Measurements from ENCODE around the gene SRRM4.

SRRM4 gene

GRCh38 chr12:118980407-118981014 lies 830 bp upstream of the SRRM4 start:
- Histone ChIP-seq H3K36me3 (ENCODE audit: control insufficient read depth in 5 of 5, insufficient read depth in 5 of 5, low read length in 5 of 5) (no peaks in the 10 kb centered on the region), H3K27ac (ENCODE audit: low read depth, low read length) (no peak overlapping the region), H3K4me3 (ENCODE audit: low read depth in 1 of 5, low read length in 5 of 5) (no peak overlapping the region), H3K27me3 (ENCODE audit: control insufficient read depth in 5 of 5, insufficient read depth in 4 of 5, low read length in 5 of 5) (peaks cover 24 to 33% (median 30%) of the 10 kb centered on the region in 5 donors), H3K9ac (ENCODE audit: low read length in 5 of 5) (no peak overlapping the region), H3K4me1 (ENCODE audit: control insufficient read depth in 5 of 5, insufficient read depth in 5 of 5, low read length in 5 of 5) (peaks cover 0 to 3% (median 0%) of the 10 kb centered on the region in 5 donors), H3K9me3 (ENCODE audit: control insufficient read depth in 5 of 5, low read length in 5 of 5) (no peaks in the 10 kb centered on the region)

GRCh38 chr12:118982302-118982701 lies 961 bp downstream of the SRRM4 start:
- peaks cover 24 to 33% (median 31%) of the 10 kb centered on the region in 5 donors for H3K27me3 ChIP-seq (ENCODE audit: control insufficient read depth in 5 of 5, insufficient read depth in 4 of 5, low read length in 5 of 5)
- H3K4me3 ChIP-seq (ENCODE audit: low read depth in 1 of 5, low read length in 5 of 5), result no peak overlapping the region
- H3K36me3 ChIP-seq (ENCODE audit: control insufficient read depth in 5 of 5, insufficient read depth in 5 of 5, low read length in 5 of 5), result no peaks in the 10 kb centered on the region
- no peaks in the 10 kb centered on the region for H3K9me3 ChIP-seq (ENCODE audit: control insufficient read depth in 5 of 5, low read length in 5 of 5)
- H3K4me1 ChIP-seq (ENCODE audit: control insufficient read depth in 5 of 5, insufficient read depth in 5 of 5, low read length in 5 of 5), result peaks cover 0 to 3% (median 0%) of the 10 kb centered on the region in 5 donors
- H3K9ac ChIP-seq (ENCODE audit: low read length in 5 of 5), result no peak overlapping the region
- H3K27ac ChIP-seq (ENCODE audit: low read depth, low read length), result no peak overlapping the region

GRCh38 chr12:118982984-118983761 lies 1.8 kb downstream of the SRRM4 start:
- Histone ChIP-seq H3K27ac (ENCODE audit: low read depth, low read length) (no peak overlapping the region), H3K36me3 (ENCODE audit: control insufficient read depth in 5 of 5, insufficient read depth in 5 of 5, low read length in 5 of 5) (no peaks in the 10 kb centered on the region), H3K9me3 (ENCODE audit: control insufficient read depth in 5 of 5, low read length in 5 of 5) (no peaks in the 10 kb centered on the region), H3K4me1 (ENCODE audit: control insufficient read depth in 5 of 5, insufficient read depth in 5 of 5, low read length in 5 of 5) (peaks cover 0 to 3% (median 0%) of the 10 kb centered on the region in 5 donors), H3K4me3 (ENCODE audit: low read depth in 1 of 5, low read length in 5 of 5) (no peak overlapping the region), H3K9ac (ENCODE audit: low read length in 5 of 5) (no peak overlapping the region), H3K27me3 (ENCODE audit: control insufficient read depth in 5 of 5, insufficient read depth in 4 of 5, low read length in 5 of 5) (peaks cover 24 to 33% (median 31%) of the 10 kb centered on the region in 5 donors)

- Histone ChIP-seq H3K27ac (ENCODE audit: low read depth, low read length) (no peak overlapping the region), H3K4me3 (ENCODE audit: low read depth in 1 of 5, low read length in 5 of 5) (no peak overlapping the region), H3K9me3 (ENCODE audit: control insufficient read depth in 5 of 5, low read length in 5 of 5) (peaks cover 0 to 4% (median 0%) of the 10 kb centered on the region in 5 donors), H3K4me1 (ENCODE audit: control insufficient read depth in 5 of 5, insufficient read depth in 5 of 5, low read length in 5 of 5) (peaks cover 0 to 3% (median 0%) of the 10 kb centered on the region in 5 donors), H3K9ac (ENCODE audit: low read length in 5 of 5) (no peak overlapping the region), H3K27me3 (ENCODE audit: control insufficient read depth in 5 of 5, insufficient read depth in 4 of 5, low read length in 5 of 5) (peaks cover 24 to 40% (median 33%) of the 10 kb centered on the region in 5 donors), H3K36me3 (ENCODE audit: control insufficient read depth in 5 of 5, insufficient read depth in 5 of 5, low read length in 5 of 5) (no peaks in the 10 kb centered on the region)
Measured at GRCh38 chr12:118984161-118984943, 3.0 kb downstream of the SRRM4 start.

GRCh38 chr12:118986050-118986449 lies 4.7 kb downstream of the SRRM4 start:
- no peak overlapping the region for H3K4me3 ChIP-seq (ENCODE audit: low read depth in 1 of 5, low read length in 5 of 5)
- peaks cover 0 to 4% (median 0%) of the 10 kb centered on the region in 5 donors for H3K9me3 ChIP-seq (ENCODE audit: control insufficient read depth in 5 of 5, low read length in 5 of 5)
- H3K9ac ChIP-seq (ENCODE audit: low read length in 5 of 5), result no peak overlapping the region
- H3K4me1 ChIP-seq (ENCODE audit: control insufficient read depth in 5 of 5, insufficient read depth in 5 of 5, low read length in 5 of 5), result peaks cover 0 to 3% (median 0%) of the 10 kb centered on the region in 5 donors
- H3K27me3 ChIP-seq (ENCODE audit: control insufficient read depth in 5 of 5, insufficient read depth in 4 of 5, low read length in 5 of 5), result peaks cover 20 to 31% (median 29%) of the 10 kb centered on the region in 5 donors
- no peak overlapping the region for H3K27ac ChIP-seq (ENCODE audit: low read depth, low read length)
- no peaks in the 10 kb centered on the region for H3K36me3 ChIP-seq (ENCODE audit: control insufficient read depth in 5 of 5, insufficient read depth in 5 of 5, low read length in 5 of 5)

GRCh38 chr12:118999107-118999506 lies 17.8 kb downstream of the SRRM4 start:
- no peaks in the 10 kb centered on the region for H3K4me1 ChIP-seq (ENCODE audit: control insufficient read depth in 5 of 5, insufficient read depth in 5 of 5, low read length in 5 of 5)
- H3K27ac ChIP-seq (ENCODE audit: low read depth, low read length), result no peak overlapping the region
- H3K9me3 ChIP-seq (ENCODE audit: control insufficient read depth in 5 of 5, low read length in 5 of 5), result no peaks in the 10 kb centered on the region
- peaks cover 0 to 27% (median 12%) of the 10 kb centered on the region in 5 donors for H3K27me3 ChIP-seq (ENCODE audit: control insufficient read depth in 5 of 5, insufficient read depth in 4 of 5, low read length in 5 of 5)
- no peaks in the 10 kb centered on the region for H3K36me3 ChIP-seq (ENCODE audit: control insufficient read depth in 5 of 5, insufficient read depth in 5 of 5, low read length in 5 of 5)
- H3K9ac ChIP-seq (ENCODE audit: low read length in 5 of 5), result no peak overlapping the region
- H3K4me3 ChIP-seq (ENCODE audit: low read depth in 1 of 5, low read length in 5 of 5), result no peak overlapping the region

- Histone ChIP-seq H3K36me3 (ENCODE audit: control insufficient read depth in 5 of 5, insufficient read depth in 5 of 5, low read length in 5 of 5) (no peaks in the 10 kb centered on the region), H3K9ac (ENCODE audit: low read length in 5 of 5) (no peak overlapping the region), H3K4me3 (ENCODE audit: low read depth in 1 of 5, low read length in 5 of 5) (no peak overlapping the region), H3K27ac (ENCODE audit: low read depth, low read length) (no peak overlapping the region), H3K9me3 (ENCODE audit: control insufficient read depth in 5 of 5, low read length in 5 of 5) (no peaks in the 10 kb centered on the region), H3K27me3 (ENCODE audit: control insufficient read depth in 5 of 5, insufficient read depth in 4 of 5, low read length in 5 of 5) (peaks cover 5 to 40% (median 28%) of the 10 kb centered on the region in 5 donors), H3K4me1 (ENCODE audit: control insufficient read depth in 5 of 5, insufficient read depth in 5 of 5, low read length in 5 of 5) (no peaks in the 10 kb centered on the region)
Measured at GRCh38 chr12:119005085-119005484, 23.7 kb downstream of the SRRM4 start.

GRCh38 chr12:119005913-119006312 lies 24.6 kb downstream of the SRRM4 start:
- H3K4me1 ChIP-seq (ENCODE audit: control insufficient read depth in 5 of 5, insufficient read depth in 5 of 5, low read length in 5 of 5), result no peaks in the 10 kb centered on the region
- H3K4me3 ChIP-seq (ENCODE audit: low read depth in 1 of 5, low read length in 5 of 5), result no peak overlapping the region
- H3K27ac ChIP-seq (ENCODE audit: low read depth, low read length), result no peak overlapping the region
- H3K36me3 ChIP-seq (ENCODE audit: control insufficient read depth in 5 of 5, insufficient read depth in 5 of 5, low read length in 5 of 5), result no peaks in the 10 kb centered on the region
- no peak overlapping the region for H3K9ac ChIP-seq (ENCODE audit: low read length in 5 of 5)
- peaks cover 5 to 40% (median 28%) of the 10 kb centered on the region in 5 donors for H3K27me3 ChIP-seq (ENCODE audit: control insufficient read depth in 5 of 5, insufficient read depth in 4 of 5, low read length in 5 of 5)
- peaks cover 0 to 8% (median 3%) of the 10 kb centered on the region in 5 donors for H3K9me3 ChIP-seq (ENCODE audit: control insufficient read depth in 5 of 5, low read length in 5 of 5)

- Histone ChIP-seq H3K27me3 (ENCODE audit: control insufficient read depth in 5 of 5, insufficient read depth in 4 of 5, low read length in 5 of 5) (peaks cover 5 to 40% (median 28%) of the 10 kb centered on the region in 5 donors), H3K4me1 (ENCODE audit: control insufficient read depth in 5 of 5, insufficient read depth in 5 of 5, low read length in 5 of 5) (no peaks in the 10 kb centered on the region), H3K9ac (ENCODE audit: low read length in 5 of 5) (no peak overlapping the region), H3K4me3 (ENCODE audit: low read depth in 1 of 5, low read length in 5 of 5) (no peak overlapping the region), H3K9me3 (ENCODE audit: control insufficient read depth in 5 of 5, low read length in 5 of 5) (peaks cover 3 to 16% (median 11%) of the 10 kb centered on the region in 5 donors), H3K36me3 (ENCODE audit: control insufficient read depth in 5 of 5, insufficient read depth in 5 of 5, low read length in 5 of 5) (no peaks in the 10 kb centered on the region), H3K27ac (ENCODE audit: low read depth, low read length) (no peak overlapping the region)
Measured at GRCh38 chr12:119006746-119007145, 25.4 kb downstream of the SRRM4 start.

All from subcutaneous abdominal adipose tissue (tissue), 5 donors.